H9 (cell line): ENCODE results near the gene CD180. TPM values are rescaled to one million over a fixed set of nuclear protein-coding genes. Genes with fewer than 3 reads are reported as not detected.

Experiments used
- DNase-seq: peaks from one replicate; pipeline ENCODE4 v3.0.0-alpha.2; 2017
- H2AFZ ChIP-seq: one replicate; pipeline ENCODE4 v1.6.1; 2013; ENCODE audit warnings: mild to moderate bottlenecking, low read length, control low read depth, moderate library complexity
- H2AK5ac ChIP-seq: 2 replicates; pipeline ENCODE4 v1.6.1; 2013; ENCODE audit warnings: low read length, control low read depth, mixed read lengths; ENCODE audit not compliant: insufficient read length
- H2BK120ac ChIP-seq: one replicate; pipeline ENCODE4 v1.6.1; 2013; ENCODE audit warnings: low read depth, mild to moderate bottlenecking, low read length, control low read depth, inconsistent platforms; ENCODE audit not compliant: poor library complexity, severe bottlenecking
- H2BK12ac ChIP-seq: 2 replicates; pipeline ENCODE4 v1.6.1; 2013; ENCODE audit warnings: low read length, control low read depth, mixed read lengths, low read depth; ENCODE audit not compliant: insufficient read length
- H2BK15ac ChIP-seq: 2 replicates; pipeline ENCODE4 v1.6.1; 2013; ENCODE audit warnings: low read depth, low read length, control low read depth
- H2BK20ac ChIP-seq: one replicate; pipeline ENCODE4 v1.6.1; 2013; ENCODE audit warnings: low read depth, mild to moderate bottlenecking, low read length, control low read depth, inconsistent platforms; ENCODE audit not compliant: poor library complexity, severe bottlenecking
- H2BK5ac ChIP-seq: 2 replicates; pipeline ENCODE4 v1.6.1; 2013; ENCODE audit warnings: low read length, control low read depth, mixed read lengths; ENCODE audit not compliant: insufficient read length
- H3K14ac ChIP-seq: 2 replicates; pipeline ENCODE4 v1.6.1; 2013; ENCODE audit warnings: low read length, control low read depth; ENCODE audit not compliant: insufficient read depth
- H3K18ac ChIP-seq: 2 replicates; pipeline ENCODE4 v1.6.1; 2013; ENCODE audit warnings: low read depth, mild to moderate bottlenecking, mixed read lengths, low read length, control low read depth; ENCODE audit not compliant: insufficient read length
- H3K23ac ChIP-seq: 2 replicates; pipeline ENCODE4 v1.6.1; 2013; ENCODE audit warnings: low read length, control low read depth, mixed read lengths, low read depth; ENCODE audit not compliant: insufficient read length
- H3K23me2 ChIP-seq: 2 replicates; pipeline ENCODE4 v1.6.1; 2013; ENCODE audit warnings: low read depth, mild to moderate bottlenecking, mixed read lengths, low read length, control low read depth; ENCODE audit not compliant: insufficient read length, poor library complexity, severe bottlenecking
- H3K27ac ChIP-seq: 2 replicates; pipeline ENCODE4 v1.5.1; 2013; ENCODE audit warnings: low read length, control low read depth, mixed read lengths, low read depth; ENCODE audit not compliant: insufficient read length
- H3K27me3 ChIP-seq: 2 replicates; pipeline ENCODE4 v1.6.1; 2013; ENCODE audit warnings: low read length, control low read depth, inconsistent platforms; ENCODE audit not compliant: insufficient read depth
- H3K4ac ChIP-seq: 2 replicates; pipeline ENCODE4 v1.6.1; 2013; ENCODE audit warnings: low read depth, mild to moderate bottlenecking, control low read depth, inconsistent platforms, low read length, moderate library complexity
- H3K4me1 ChIP-seq: 2 replicates; pipeline ENCODE4 v1.6.1; 2013; ENCODE audit warnings: low read length, control low read depth, inconsistent platforms; ENCODE audit not compliant: insufficient read depth
- H3K4me2 ChIP-seq: 2 replicates; pipeline ENCODE4 v1.6.1; 2013; ENCODE audit warnings: low read length, control low read depth, mixed read lengths; ENCODE audit not compliant: insufficient read length, insufficient read depth
- H3K56ac ChIP-seq: 2 replicates; pipeline ENCODE4 v1.6.1; 2013; ENCODE audit warnings: low read depth, mild to moderate bottlenecking, mixed read lengths, low read length, control low read depth; ENCODE audit not compliant: insufficient read length
- H3K79me1 ChIP-seq: 2 replicates; pipeline ENCODE4 v1.6.1; 2013; ENCODE audit warnings: low read depth, mild to moderate bottlenecking, moderate library complexity, low read length, control low read depth, inconsistent platforms; ENCODE audit not compliant: insufficient read depth, poor library complexity, severe bottlenecking
- H3K79me2 ChIP-seq: 2 replicates; pipeline ENCODE4 v1.6.1; 2013; ENCODE audit warnings: low read length, control low read depth, inconsistent platforms; ENCODE audit not compliant: insufficient read depth
- H3K9ac ChIP-seq: 2 replicates; pipeline ENCODE4 v1.6.1; 2013; ENCODE audit warnings: low read length, control low read depth, mixed read lengths; ENCODE audit not compliant: insufficient read length; ENCODE audit errors: extremely low read depth
- H3K9me3 ChIP-seq: one replicate; pipeline ENCODE4 v1.6.1; 2013; ENCODE audit warnings: low read depth, low read length, inconsistent platforms; ENCODE audit not compliant: control insufficient read depth
- H3T11ph ChIP-seq: one replicate; pipeline ENCODE4 v1.6.1; 2013; ENCODE audit warnings: mild to moderate bottlenecking, low read length, control low read depth, inconsistent platforms
- H4K20me1 ChIP-seq: one replicate; pipeline ENCODE4 v1.6.1; 2013; ENCODE audit not compliant: control insufficient read depth, insufficient read length, insufficient read depth
- H4K5ac ChIP-seq: 2 replicates; pipeline ENCODE4 v1.6.1; 2013; ENCODE audit warnings: low read depth, mild to moderate bottlenecking, mixed read lengths, low read length, control low read depth; ENCODE audit not compliant: insufficient read length
- H4K8ac ChIP-seq: replicated peaks from 2 replicates; pipeline ENCODE4 v1.6.1; 2013; ENCODE audit warnings: low read length, control low read depth, mixed read lengths, low read depth; ENCODE audit not compliant: insufficient read length
- H4K91ac ChIP-seq: 2 replicates; pipeline ENCODE4 v1.6.1; 2013; ENCODE audit warnings: low read depth, mild to moderate bottlenecking, moderate library complexity, mixed read lengths, low read length, control low read depth; ENCODE audit not compliant: insufficient read length
- H3K27ac Mint-ChIP-seq, 3 experiments: 2 replicates in 2 of 3; 3 replicates in 1 of 3; pipeline ENCODE4 v1.8.0; 2020 to 2021; ENCODE audit warnings: mixed read lengths in 3 of 3, mild to moderate bottlenecking in 1 of 3, moderate library complexity in 1 of 3
- H3K27me3 Mint-ChIP-seq: 2 replicates; pipeline ENCODE4 v1.8.0; 2021; ENCODE audit warnings: low read depth, mild to moderate bottlenecking, moderate library complexity, mixed read lengths
- H3K36me3 Mint-ChIP-seq, 3 experiments: 2 replicates in 2 of 3; 3 replicates in 1 of 3; pipeline ENCODE4 v1.8.0; 2020 to 2021; ENCODE audit warnings: low read depth in 3 of 3, mixed read lengths in 3 of 3; ENCODE audit not compliant: insufficient read depth in 1 of 3
- H3K4me1 Mint-ChIP-seq, 2 experiments: 2 replicates each; pipeline ENCODE4 v1.8.0; 2020; ENCODE audit warnings: mixed read lengths in 2 of 2
- H3K4me3 Mint-ChIP-seq, 2 experiments: 2 replicates in 1 of 2; 3 replicates in 1 of 2; pipeline ENCODE4 v1.8.0; 2020 to 2021; ENCODE audit warnings: mild to moderate bottlenecking in 2 of 2, mixed read lengths in 2 of 2, moderate library complexity in 1 of 2
- H3K9me3 Mint-ChIP-seq, 2 experiments: 2 replicates in 1 of 2; 3 replicates in 1 of 2; pipeline ENCODE4 v1.8.0; 2020; ENCODE audit warnings: mild to moderate bottlenecking in 2 of 2, mixed read lengths in 2 of 2, moderate library complexity in 1 of 2
- WGBS: extraction: QIAGEN DNeasy Blood & Tissue Kit; methylation state at CpG from one replicate; pipeline ENCODE4 v1.1.7; 2013; ENCODE audit warnings: missing lambda C conversion rate, low lambda C conversion rate, mixed read lengths; ENCODE audit not compliant: insufficient read length; ENCODE audit errors: extremely low coverage; 5-methylcytosine and 5-hydroxymethylcytosine counted together
- total RNA-seq: library from RNA; stranded (reverse); gene quantifications from 2 replicates; pipeline ENCODE4 v1.2.1, GENCODE V29; 2021
- TF ChIP-seq, protein P1 (sequence below): fragments of 200-600 bp; sonication (generic); conservative IDR thresholded peaks from 3 replicates; pipeline ENCODE4 v1.8.0; 2021; ENCODE audit warnings: antibody characterized with exemption, mild to moderate bottlenecking

CD180 gene
- total RNA-seq, 1 experiment from 2014 or later, result not detected

DNA sequence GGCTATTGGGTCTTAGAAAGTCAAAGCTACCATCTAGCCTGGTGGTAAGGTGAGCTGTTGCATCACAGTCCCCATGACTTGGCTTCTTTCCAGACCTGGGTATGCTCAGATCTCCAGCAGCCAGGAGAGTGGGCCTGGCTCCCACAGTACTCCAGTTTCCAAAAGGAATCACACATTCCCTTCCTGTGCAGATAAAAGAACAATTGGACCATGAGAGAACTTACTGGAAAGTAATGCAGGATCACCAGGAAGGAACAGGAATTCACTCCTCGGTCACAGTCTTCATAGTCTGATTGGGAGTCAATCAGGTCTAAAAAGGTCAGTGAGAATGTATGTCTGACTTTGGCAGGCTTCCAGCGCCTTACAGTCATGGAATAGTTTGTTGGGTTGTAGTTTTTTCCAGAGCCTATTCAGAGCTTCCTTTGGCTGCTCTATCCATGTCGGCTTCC, 47.8 kb upstream of the CD180 start:
- H2BK20ac ChIP-seq, result no peak overlapping the region
- no peak overlapping the region for H4K5ac ChIP-seq
- H3K4me1 ChIP-seq, result no peaks in the 10 kb centered on the region

More for the DNA sequence above, 47.8 kb upstream of the CD180 start:
- H3K79me2 ChIP-seq, result no peaks in the 10 kb centered on the region
- no peak overlapping the region for H2BK15ac ChIP-seq
- no peak overlapping the region for H2BK12ac ChIP-seq
- no peaks in the 10 kb centered on the region for H3K27me3 Mint-ChIP-seq
- H4K8ac ChIP-seq, result no peak overlapping the region
- H2AK5ac ChIP-seq, result no peak overlapping the region
- H3K23ac ChIP-seq, result no peak overlapping the region
- no peaks in the 10 kb centered on the region for H3K9me3 ChIP-seq
- DNase-seq, result no peak
- no peak overlapping the region for H3K9ac ChIP-seq
- no peaks in the 10 kb centered on the region for H3K27me3 ChIP-seq
- H3K79me1 ChIP-seq, result no peaks in the 10 kb centered on the region
- TF ChIP-seq, protein P1, sequence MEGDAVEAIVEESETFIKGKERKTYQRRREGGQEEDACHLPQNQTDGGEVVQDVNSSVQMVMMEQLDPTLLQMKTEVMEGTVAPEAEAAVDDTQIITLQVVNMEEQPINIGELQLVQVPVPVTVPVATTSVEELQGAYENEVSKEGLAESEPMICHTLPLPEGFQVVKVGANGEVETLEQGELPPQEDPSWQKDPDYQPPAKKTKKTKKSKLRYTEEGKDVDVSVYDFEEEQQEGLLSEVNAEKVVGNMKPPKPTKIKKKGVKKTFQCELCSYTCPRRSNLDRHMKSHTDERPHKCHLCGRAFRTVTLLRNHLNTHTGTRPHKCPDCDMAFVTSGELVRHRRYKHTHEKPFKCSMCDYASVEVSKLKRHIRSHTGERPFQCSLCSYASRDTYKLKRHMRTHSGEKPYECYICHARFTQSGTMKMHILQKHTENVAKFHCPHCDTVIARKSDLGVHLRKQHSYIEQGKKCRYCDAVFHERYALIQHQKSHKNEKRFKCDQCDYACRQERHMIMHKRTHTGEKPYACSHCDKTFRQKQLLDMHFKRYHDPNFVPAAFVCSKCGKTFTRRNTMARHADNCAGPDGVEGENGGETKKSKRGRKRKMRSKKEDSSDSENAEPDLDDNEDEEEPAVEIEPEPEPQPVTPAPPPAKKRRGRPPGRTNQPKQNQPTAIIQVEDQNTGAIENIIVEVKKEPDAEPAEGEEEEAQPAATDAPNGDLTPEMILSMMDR, result no peak
- no peak overlapping the region for H3K18ac ChIP-seq
- no peak overlapping the region for H3K4me3 Mint-ChIP-seq
- no peaks in the 10 kb centered on the region for H4K20me1 ChIP-seq
- H3K56ac ChIP-seq, result no peak overlapping the region
- H3K27ac Mint-ChIP-seq, result no peak overlapping the region; a peak in 1 of 7 replicates
- H3T11ph ChIP-seq, result no peak overlapping the region
- no peaks in the 10 kb centered on the region for H3K23me2 ChIP-seq
- no peak overlapping the region for H4K91ac ChIP-seq
- H3K9me3 Mint-ChIP-seq, result no peaks in the 10 kb centered on the region; a peak in 1 of 5 replicates
- no peak overlapping the region for H3K4me2 ChIP-seq
- no peak overlapping the region for H3K4ac ChIP-seq
- peak overlapping the region; percentile 45 for H2AFZ ChIP-seq
- H3K36me3 Mint-ChIP-seq, result no peaks in the 10 kb centered on the region; a peak in 1 of 7 replicates
- no peak overlapping the region for H2BK5ac ChIP-seq
- no peak overlapping the region for H2BK120ac ChIP-seq
- H3K14ac ChIP-seq, result no peak overlapping the region
- WGBS, result no CpG with 5 or more reads among the region's 3 CpGs
- no peak overlapping the region for H3K27ac ChIP-seq
- peaks cover 0 to 5% of the 10 kb centered on the region in 2 experiments; a peak in 3 of 4 replicates for H3K4me1 Mint-ChIP-seq
